Measurements from ENCODE around the gene CYB5A.

Gene CYB5A

GRCh38 chr18:74248189-74248588 lies 43.6 kb downstream of the CYB5A start:
- DNase-seq, result no peak

- DNase-seq, result no peak
Measured at GRCh38 chr18:74244554-74244953, 47.2 kb downstream of the CYB5A start.

- no peak for DNase-seq
Measured at GRCh38 chr18:74243127-74243526, 48.6 kb downstream of the CYB5A start.

GRCh38 chr18:74242438-74243096 lies 49.2 kb downstream of the CYB5A start:
- no peak for DNase-seq

- DNase-seq, result no peak
Measured at GRCh38 chr18:74241970-74242369, 49.8 kb downstream of the CYB5A start.

- DNase-seq, result no peak
Measured at GRCh38 chr18:74241426-74241825, 50.3 kb downstream of the CYB5A start.

DNA sequence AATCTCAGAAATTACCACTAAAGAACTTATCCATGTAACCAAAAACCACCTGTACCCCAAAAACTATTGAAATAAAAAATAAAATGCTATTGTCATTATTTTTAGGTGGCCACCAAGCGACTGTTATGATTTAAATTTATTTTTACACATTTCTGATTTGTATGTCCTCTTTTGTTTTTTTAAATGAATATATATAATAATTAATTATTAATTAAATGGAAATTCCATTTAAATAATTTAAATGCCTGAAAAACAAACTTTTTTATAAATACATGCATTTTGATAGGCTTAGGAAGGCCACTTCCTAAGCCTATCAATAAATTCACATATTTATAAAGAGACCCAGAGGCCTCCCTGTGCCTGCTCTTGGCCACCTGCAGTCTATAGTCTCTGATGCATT lies 52.2 kb downstream of the CYB5A start:
- no peak for DNase-seq

DNA sequence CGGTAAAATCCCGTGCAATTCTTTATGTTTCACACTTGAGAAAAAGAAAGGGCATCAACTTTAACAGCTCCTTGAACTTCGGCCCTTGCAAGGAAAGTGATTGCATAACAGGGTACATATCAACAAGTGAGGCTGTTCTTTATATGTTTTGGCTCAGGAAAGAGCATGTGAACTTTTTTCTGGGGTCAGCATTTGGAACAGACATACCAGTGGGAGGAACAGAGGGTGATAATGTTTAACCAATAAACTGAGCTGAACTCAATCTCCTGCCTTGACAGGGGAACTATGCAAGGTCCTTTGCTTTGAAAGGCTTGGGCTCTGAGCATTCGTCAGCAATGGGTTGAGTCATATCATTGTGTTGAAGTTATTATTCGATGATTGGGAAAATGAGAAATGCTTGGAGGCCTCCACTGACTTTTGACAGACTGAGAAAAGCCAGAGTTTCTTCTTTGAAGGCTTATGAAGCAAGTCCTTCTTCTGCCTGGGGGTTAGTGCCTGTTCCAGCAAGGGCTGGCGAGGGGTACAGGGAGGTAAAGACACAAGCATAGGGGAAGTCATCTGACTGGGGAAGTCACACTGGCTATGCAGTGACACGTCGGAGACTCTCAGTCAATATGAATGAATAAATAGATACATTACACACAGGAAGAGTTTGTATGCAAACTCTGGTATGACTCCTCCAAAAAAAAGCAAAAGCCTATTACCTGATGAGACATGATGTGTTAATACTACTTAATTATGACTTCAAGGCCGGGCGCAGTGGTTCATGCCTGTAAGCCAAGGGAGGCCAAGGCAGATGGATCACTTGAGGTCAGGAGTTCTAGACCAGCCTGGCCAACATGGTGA lies 57.2 kb downstream of the CYB5A start:
- DNase-seq, result no peak

- no peak for DNase-seq
Measured at GRCh38 chr18:74233933-74234325, 57.8 kb downstream of the CYB5A start.

GRCh38 chr18:74230922-74231714 lies 60.6 kb downstream of the CYB5A start:
- no peak for DNase-seq

DNA sequence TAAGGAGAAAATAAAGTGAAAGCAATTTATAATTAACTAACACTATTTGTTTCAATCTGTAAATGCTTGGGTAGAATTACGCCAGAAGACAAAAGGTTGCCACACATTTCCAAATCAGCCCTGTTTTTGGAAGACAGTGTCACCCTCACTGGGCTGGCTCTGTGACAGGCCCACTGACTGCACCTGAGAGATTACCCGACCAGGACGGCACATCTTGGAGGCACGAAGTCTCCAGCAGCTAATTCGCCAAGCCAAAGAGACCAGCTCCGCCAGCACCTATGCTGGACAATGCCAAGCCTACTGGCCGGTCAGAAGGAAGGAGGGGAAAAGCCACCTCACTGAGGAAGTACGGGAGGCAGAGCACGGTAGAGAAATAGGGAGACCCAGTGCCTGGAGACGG lies 61.9 kb downstream of the CYB5A start:
- DNase-seq, result no peak

DNA sequence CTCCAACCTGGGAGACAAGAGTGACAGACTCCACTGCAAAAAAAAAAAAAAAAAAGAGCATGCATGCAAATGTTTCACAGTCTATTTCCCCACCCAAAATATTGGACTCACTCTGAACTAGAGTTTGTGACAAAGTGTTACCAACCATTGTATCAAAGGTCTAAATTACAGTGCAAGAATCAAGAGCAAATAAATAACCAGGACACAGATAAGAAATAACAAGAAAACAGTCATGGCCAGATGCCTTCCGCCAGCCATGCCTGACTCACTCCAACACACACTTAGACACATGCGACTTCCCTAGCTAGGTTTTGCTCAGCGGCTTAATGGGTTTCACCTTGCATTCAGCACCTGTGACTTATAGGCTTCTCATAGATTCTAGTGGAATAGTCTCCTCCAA lies 62.8 kb downstream of the CYB5A start:
- no peak for DNase-seq

- no peak for DNase-seq
Measured at GRCh38 chr18:74228312-74228711, 63.5 kb downstream of the CYB5A start.

- no peak for DNase-seq
Measured at GRCh38 chr18:74226666-74227065, 65.1 kb downstream of the CYB5A start.

- no peak for DNase-seq
Measured at GRCh38 chr18:74226156-74226555, 65.6 kb downstream of the CYB5A start.

GRCh38 chr18:74225193-74225840 lies 66.4 kb downstream of the CYB5A start:
- DNase-seq, result no peak

- DNase-seq, result no peak
Measured at GRCh38 chr18:74222710-74223494, 68.9 kb downstream of the CYB5A start.

GRCh38 chr18:74221081-74221480 lies 70.7 kb downstream of the CYB5A start:
- no peak for DNase-seq

- DNase-seq, result no peak
Measured at GRCh38 chr18:74219056-74219455, 72.7 kb downstream of the CYB5A start.

GRCh38 chr18:74217476-74218143 lies 74.2 kb downstream of the CYB5A start:
- no peak for DNase-seq

GRCh38 chr18:74216661-74217110 lies 75.1 kb downstream of the CYB5A start:
- DNase-seq, result no peak
